Activated CD8-positive, alpha-beta memory T cell treated with anti-CD3 and anti-CD28 coated beads for 1 hour (primary cell): ENCODE data around the gene SPPL2B.
A peak's percentile ranks its signal among the peaks of the same experiment; 100 is the strongest.
"Not testable (repeated sequence)": the region's sequence is repeated elsewhere in the genome, so short reads cannot be mapped to it uniquely, and the experiment has no call there.

ENCODE experiments used
- DNase-seq, 2 donors: peaks; one replicate each; pipeline ENCODE4 v3.0.0-alpha.2; 2020; ENCODE audit warnings: low read depth in 1 of 2; ENCODE audit errors: extremely low read depth in 1 of 2

SPPL2B gene, protein sequence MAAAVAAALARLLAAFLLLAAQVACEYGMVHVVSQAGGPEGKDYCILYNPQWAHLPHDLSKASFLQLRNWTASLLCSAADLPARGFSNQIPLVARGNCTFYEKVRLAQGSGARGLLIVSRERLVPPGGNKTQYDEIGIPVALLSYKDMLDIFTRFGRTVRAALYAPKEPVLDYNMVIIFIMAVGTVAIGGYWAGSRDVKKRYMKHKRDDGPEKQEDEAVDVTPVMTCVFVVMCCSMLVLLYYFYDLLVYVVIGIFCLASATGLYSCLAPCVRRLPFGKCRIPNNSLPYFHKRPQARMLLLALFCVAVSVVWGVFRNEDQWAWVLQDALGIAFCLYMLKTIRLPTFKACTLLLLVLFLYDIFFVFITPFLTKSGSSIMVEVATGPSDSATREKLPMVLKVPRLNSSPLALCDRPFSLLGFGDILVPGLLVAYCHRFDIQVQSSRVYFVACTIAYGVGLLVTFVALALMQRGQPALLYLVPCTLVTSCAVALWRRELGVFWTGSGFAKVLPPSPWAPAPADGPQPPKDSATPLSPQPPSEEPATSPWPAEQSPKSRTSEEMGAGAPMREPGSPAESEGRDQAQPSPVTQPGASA

DNA sequence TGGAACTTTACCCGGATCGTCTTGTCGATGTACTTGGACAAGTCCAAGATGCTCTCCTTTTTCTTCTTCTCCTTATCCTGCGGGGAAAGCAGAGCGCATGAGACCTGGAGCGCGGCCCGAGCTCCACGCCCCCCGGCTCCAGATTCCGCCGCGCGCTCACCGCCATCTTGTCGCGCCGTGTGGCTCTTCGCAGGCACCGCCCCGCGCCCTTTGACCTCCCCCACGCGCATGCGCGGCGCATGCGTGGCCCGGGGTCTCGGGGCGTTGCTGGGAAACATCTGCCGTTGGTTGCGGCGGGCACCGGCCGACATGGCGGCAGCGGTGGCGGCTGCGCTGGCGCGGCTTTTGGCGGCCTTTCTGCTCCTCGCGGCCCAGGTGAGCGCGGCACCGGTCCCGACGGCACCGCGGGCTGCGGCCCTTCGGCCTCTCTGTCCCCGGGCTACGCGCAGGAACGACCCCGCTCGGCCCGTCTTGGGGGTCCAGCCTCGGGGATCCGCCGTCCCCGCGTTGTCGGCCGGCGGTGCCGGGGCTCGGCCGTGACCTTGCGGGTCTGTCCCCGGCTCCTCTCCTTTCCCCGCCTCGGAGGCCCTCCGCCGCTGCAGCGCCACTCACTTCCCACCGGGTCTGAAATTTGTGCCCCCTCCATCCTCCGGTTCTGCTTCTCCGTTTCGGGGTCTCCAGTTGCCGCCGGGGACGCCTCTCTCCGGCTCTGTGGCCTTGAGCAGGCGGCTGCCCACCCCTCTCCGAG is at the start of gene SPPL2B, which contains the start of gene LSM7:
Gene SPPL2B, plus strand, starts transcription at position 284 of the 748 bp plus-strand sequence. Its CDS starts 26 bp downstream, at position 310.
Gene LSM7, minus strand, starts transcription at position 186 of the 748 bp plus-strand sequence. Its CDS starts 20 bp downstream, at position 166.
- DNase-seq, result peak; percentile 63 to 91

DNA sequence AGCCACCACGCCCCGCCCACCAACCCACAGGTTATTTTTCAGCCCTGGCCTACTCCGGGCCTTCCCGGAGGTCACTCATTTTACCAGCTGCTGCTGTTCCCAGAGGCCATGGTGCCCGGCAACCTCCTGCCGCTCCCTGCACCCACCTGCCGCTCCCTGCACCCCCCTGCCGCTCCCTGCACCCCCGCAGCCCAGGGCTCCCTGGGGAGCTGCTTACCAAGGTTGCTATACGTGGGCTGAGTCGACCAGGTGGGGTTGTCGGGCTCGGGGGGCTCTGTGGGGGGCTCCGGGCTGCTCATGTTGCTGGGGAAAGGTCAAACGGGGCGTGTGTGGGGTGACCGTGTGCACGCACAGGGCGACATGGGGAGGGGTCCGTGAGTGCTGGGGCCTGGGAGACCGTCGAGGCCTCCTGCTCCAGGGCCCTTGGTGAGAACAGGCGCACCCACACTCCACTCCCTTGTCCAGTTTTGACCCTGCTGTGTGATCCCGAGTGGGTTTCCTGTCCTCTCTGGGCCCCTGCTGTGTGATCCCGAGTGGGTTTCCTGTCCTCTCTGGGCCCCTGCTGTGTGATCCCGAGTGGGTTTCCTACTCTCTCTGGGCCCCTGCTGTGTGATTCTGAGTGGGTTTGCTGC is 47.7 kb upstream of the SPPL2B start:
- no peak for DNase-seq

DNA sequence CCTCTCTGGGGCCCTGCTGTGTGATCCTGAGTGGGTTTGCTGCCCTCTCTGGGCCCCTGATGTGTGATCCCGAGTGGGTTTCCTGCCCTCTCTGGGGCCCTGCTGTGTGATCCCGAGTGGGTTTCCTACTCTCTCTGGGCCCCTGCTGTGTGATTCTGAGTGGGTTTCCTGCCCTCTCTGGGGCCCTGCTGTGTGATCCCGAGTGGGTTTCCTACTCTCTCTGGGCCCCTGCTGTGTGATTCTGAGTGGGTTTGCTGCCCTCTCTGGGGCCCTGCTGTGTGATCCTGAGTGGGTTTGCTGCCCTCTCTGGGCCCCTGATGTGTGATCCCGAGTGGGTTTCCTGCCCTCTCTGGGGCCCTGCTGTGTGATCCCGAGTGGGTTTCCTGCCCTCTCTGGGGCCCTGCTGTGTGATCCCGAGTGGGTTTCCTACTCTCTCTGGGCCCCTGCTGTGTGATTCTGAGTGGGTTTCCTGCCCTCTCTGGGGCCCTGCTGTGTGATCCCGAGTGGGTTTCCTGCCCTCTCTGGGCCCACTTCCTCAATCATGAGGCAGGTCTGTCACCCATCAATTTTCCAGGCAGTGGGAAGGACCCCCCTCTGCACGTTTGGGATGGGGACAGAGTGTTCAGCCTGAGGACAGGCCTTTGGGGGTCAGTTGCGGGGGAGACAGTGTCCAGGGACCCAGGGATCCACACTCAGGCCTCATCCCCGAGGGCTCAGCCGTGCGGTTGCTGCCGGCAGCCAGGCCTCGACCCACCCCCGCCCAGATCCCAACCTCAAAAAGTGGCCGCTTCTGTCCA is 47.0 kb upstream of the SPPL2B start:
- DNase-seq, result not testable (repeated sequence)

DNA sequence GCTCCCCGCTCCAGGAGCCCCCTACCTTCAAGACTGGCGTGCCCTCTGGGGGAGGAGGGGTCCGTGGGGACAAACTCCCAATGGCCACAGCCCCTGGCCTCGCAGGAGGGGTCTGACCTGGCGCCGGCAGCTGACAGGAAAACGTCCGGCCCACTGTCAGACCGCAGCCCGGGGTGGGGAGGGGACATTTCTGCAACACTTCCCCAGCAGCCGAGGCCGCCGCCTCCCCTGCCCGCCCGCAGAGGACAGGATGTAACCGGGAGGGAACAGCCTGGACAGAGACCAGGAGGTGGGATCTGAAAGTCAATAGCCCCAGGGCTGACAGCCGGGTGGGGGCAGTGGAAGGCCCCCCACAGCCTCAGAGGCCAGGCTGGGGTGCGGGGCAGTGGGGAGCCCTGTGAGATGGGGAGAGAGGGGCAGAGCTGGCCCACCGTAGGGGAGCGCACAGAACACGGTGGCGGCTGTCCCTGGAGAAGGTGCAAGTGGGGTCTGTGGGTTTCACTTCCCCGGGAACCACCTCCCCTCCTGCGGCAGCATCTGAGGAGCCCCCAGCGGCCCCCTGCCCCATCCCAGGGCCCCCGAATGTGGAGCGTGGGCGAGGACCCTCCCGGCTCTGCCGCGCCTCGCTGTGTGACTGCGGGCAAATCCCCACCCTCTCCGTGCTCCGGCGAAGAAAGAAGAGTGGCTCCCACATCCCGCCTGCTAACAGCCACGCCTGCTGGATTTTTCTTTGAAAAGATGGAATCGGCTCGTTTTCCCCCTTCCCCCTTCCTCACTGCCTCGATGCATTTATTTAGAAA is 46.2 kb upstream of the SPPL2B start, which contains the start of gene PEAK3:
Gene PEAK3, minus strand, starts transcription at position 114 of the 800 bp plus-strand sequence. CDS start 1,244 bp downstream, outside the sequence.
- no peak for DNase-seq

DNA sequence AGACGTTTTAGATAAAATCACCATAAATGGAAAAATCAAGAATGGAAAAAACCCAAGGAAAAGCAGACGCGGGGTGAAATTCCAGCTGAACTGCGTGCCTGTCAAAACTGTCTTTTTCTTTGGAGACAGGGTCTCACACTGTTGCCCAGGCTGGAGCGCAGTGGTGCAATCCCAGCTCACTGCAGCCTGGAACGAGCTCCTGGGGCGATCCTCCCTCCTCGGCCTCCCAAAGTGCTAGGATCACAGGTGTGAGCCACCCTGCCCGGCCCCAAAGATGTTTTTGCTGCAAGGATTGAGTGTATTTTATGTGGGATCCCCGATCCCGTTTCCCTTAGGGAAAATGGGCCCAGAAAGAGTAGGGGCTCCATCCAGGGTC is 45.6 kb upstream of the SPPL2B start:
- DNase-seq, result no peak

DNA sequence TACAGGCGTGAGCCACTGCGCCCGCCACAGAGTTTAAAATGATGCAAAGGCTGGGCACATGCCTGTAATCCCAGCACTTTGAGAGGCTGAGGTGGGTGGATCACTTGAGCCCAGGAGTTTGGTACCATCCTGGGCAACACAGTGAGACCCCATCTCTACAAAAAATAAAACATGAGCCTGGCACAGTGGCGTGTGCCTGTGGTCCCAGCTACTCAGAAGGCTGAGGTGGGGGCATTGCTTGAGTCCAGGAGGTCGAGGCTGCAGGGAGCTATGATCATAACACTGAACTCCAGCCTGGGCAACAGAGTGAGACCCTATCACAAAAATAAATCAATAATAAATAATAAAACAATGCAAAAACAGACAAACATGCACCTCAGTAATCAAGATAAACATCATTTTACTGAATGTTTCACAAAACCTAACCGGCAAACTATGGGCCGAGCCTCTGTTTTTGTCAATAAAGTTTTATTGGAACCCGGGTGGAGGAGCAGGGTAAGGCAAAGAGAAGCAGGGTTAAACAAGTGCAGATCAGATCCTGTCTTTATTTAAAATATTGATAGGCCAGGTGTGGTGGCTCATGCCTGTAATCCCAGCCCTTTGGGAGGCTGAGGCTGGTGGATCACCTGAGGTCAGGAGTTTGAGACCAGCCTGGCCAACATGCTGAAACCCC is 44.5 kb upstream of the SPPL2B start:
- DNase-seq, result no peak

DNA sequence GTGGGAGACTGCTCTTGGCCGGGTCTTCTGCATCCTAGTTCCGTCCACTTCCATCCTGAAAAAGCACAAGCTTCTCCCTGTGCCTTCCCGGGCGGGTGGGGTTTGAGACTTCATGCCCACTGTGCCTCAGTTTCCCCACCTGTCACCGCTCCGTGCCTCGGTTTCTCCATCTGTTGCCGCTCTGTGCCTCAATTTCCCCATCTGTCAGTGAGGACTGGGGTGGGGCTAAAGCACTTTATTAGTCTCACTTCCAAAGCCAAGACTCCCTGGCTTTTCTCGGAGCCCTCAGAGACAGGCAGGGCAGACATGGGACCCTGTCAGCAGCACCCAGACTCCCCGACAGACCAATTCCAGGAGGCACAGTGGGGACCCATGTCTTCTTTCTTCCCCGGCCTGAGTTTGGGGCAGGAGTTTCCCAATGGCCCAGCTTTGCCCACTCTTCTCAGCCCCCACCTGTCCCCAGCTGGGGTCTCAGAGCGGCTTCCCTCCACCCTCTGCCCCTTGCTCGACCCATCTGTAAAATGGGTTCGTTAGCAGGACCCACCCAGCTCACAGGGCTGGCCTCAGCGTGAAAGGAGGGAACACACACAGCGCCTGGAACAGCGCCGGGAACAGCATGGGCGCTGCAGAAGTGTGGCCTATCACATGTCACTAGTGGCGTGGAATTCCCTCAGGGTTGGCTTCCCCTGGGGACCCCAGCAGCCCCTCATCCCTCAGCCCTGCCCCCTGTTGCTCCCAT is 41.9 kb upstream of the SPPL2B start:
- DNase-seq, result no peak

DNA sequence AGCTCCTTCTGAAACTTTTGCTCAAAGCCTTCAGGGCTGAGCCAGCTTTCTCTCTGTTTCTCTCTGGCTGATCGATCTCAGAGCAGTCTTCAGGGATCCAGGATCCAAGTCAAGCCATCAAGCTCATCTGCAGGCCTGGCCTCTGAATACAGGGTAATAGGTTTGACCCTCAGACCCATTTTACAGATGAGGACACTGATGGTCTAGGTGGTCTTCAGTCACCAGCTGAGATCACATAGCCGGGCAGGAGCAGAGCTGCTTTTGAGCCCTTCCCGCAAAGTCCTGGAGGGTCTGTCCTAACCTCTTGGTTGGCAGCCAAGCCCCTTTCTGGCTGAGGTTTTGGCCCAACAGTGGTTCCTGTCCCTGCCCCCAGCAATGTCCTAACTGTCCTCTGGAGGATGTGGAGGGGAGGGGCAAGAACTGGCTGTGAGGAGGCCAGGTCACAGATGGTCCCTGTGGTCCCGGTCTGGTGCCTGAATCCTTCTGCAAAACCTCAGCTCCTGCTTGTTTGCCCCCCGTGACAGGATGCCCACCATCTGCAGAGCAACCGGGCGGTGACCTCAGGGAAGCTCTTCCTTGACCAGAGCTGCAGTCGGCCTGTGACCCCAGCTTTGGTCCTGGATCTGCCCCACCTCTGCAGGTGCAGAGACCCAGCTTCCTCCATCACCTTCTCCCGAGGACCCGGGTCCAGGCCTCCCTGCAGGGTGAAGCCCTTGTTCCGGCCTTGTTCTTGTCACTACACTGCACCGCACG is 40.7 kb upstream of the SPPL2B start:
- no peak for DNase-seq

DNA sequence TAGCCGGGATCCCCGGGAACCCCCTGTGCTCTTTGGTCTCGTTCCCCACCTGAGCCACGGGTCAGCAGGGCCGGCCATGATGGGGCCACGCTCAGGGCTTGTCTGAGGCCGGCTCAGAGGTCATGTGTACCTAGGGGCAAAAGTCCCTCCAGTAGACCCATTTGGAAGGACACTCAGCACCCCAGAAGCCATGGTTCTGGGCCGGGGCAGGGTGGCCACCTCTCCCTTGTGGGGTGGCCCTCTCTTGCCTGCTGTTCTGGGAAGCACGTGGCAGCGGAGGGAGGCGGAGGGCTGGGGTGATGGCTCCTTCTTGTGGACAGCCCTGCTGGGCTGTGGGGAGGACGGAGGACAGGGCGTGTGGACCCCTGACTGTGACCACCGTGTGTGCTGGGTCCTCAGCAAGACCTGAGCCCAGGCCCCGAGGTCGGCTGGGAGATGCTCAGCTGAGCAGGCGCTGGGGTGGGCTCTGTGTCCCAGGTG is 40.1 kb upstream of the SPPL2B start:
- no peak for DNase-seq

DNA sequence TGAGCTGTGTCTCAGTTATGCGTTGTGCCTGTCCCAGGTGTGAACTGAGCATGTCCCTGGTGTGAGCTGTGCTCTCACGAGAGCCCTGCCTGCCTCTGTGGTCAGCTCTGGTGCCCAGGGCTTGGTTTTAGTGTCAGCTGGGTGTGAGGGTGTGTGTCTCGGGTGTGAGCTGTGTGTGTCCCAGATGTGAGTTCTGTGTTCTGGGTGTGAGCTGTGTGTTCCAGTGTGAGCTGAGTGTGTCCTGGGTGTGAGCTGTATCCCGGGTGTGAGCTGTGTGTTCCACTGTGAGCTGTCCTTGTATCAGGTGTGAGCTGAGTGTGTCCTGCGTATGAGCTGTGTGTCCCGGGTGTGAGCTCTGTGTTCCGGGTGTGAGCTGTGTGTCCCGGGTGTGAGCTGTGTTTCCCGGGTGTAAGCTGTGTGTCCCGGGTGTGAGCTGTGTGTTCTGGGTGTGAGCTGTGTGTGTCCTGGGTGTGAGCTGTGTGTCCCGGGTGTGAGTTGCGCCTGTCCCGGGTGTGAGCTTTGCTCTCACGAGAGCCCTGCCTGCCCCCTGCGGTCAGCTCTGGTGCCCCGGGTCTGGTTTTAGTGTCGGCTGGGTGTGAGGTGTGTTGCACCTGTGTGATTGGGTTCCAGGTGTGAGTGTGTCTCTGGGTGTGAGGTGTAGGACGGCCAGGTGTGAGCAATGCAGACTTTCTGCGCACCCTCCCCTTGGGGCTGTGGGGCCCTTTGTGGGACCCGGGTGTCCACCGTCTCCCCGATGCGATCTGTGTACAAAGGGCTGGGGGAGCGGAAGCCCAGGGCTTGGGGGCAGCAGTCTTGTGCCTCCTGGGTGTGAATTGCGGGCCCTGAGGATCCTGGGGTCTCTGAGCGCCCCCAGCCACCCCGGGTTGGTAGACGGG is 39.4 kb upstream of the SPPL2B start:
- DNase-seq, result no peak

DNA sequence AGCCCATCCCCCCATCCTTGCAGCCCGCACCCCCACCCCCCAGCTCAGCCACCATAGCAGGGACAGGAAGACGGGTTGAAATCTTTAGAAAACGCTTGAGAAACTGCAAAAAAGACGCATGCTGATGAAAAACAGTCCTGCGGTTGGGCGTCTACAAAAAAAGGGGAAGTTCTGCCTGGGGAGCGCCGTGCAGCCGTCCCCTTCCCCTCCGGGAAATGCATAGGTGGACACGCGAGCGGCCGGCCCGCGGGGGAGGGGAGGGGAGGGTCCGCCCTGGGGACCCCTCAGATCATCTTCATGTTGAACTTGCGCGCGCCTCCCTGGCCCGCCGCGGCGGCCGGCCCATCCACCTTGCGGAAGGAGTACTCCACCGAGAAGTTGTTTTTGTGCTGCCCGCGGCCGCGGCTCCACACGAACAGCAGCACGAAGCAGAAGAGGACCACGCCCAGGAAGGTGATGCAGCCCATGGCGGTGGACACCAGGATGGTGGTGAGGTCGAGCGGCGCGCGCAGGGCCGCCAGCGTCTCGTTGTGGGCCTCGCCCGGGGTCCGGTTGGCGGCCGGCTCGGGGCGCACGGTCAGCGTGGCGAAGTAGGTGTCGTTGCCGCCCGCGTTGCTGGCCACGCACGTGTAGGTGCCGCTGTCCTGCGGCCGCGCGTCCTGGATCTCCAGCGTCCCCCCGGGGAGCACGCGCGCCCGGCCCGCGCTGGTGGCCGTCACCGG is 38.6 kb upstream of the SPPL2B start:
- DNase-seq, result no peak

DNA sequence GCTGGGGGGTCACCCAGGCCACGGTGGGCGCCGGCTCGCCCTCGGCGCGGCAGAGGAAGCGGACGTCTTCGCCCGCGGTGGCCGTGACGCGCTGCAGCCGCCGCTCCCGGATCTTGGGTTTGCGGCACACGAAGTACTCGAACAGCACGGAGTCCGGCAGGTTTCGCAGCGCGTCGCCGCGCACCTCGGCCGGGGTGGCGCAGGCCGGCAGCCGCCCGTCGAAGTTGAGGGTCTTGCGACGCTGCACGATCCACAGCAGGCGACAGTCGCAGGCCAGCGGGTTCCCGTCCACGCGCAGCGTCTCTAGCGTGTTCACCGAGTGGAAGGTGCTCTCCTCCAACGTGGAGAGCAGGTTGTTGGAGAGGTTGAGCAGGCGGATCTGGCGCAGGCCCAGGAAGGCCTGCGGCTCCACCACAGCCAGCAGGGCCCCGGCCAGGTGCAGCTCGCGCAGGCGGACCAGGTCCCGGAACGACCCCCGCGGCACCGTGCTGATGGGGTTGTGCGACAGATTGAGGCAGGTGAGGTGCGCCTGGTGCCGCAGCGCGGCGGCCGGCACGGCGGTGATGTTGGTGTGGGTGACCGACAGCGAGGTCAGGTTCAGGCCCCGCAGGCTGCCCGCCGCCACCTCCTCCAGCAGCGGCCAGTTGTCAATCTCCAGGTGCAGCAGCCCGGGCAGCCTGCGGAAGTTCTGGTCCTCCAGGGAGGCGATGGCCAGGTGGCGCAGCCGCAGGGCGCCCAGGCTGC is 37.9 kb upstream of the SPPL2B start:
- DNase-seq, result no peak

DNA sequence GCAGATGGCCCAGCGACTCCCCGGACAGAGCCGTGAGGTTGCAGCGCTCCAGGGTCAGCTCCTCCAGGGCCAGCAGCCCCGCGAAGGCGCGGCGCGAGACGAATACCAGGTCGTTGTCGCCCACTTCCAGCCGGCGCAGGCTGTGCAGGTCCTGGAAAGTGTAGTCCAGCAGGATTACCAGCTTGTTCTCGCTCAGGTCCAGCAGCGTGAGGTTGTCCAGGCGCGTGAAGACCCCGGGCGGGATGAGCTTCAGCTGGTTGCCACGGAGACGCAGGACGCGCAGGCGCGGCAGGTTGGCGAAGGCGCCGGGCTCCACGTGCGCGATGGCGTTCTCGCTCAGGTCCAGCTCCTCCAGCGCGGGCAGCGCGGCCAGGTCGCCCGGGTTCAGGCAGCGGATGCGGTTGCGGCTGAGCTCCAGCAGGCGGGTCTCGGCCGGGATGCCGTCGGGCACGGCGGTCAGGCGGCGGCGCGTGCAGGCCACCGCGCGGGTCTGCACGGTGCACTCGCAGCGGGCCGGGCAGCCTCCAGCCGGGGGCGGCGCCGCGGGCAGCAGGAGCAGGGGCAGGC is 37.2 kb upstream of the SPPL2B start:
- DNase-seq, result no peak

DNA sequence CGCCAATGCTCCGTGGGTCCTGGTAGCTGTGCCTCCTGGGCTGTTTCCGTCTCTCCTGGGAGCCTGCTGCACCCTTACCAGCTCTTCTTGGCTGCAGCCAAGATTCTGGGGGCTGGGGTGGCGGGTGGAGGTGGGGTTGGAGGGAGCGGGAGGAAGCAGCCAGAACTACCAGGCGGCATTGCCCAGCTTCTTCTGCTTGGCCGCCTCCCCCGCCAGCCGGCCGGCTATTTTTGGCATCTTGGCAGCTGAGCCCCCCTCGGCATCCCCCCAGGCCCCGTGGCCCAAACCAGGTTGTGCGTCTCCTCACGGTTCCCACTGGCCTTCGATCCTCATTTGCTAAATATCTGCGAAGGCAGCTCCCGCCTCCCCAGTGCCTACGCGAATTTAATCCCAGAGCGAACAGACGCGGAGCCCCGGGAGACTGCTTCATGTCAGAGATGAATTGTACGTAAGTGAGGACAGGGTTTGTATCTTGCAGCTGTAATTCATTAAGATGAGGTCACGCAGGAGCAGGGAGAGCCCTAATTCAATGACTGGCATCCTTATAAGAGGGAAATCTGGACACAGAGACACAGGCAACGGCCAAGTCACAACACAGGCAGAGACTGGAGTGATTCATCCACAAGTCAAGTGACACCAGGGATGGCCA is 33.7 kb upstream of the SPPL2B start:
- DNase-seq, result no peak
